HG02885 (cell line): ENCODE measurements around the gene RPLP2.

ENCODE experiments used
- ATAC-seq: cut with Tn5 transposase; IDR thresholded peaks from one replicate; pipeline ENCODE4 v1.9.1; 2021; ENCODE audit warnings: mild to moderate bottlenecking; ENCODE audit not compliant: unreplicated experiment, poor library complexity

RPLP2 gene

GRCh38 chr11:773425-773824 lies 36.3 kb upstream of the RPLP2 start:
- no peak for ATAC-seq

GRCh38 chr11:773830-774229 lies 35.9 kb upstream of the RPLP2 start:
- ATAC-seq: no peak

GRCh38 chr11:774873-775592 lies 34.7 kb upstream of the RPLP2 start:
- ATAC-seq: no peak

- ATAC-seq: no peak
Measured at GRCh38 chr11:776263-776560, 33.6 kb upstream of the RPLP2 start.

- peak; percentile 17 for ATAC-seq
Measured at GRCh38 chr11:776561-777287, 33.0 kb upstream of the RPLP2 start.

GRCh38 chr11:777288-778255 lies 32.2 kb upstream of the RPLP2 start, which contains the start of gene GATD1:
TSS of gene GATD1 (minus strand) at chr11:777487. CDS start at chr11:777462, 25 bp downstream.
- peak; percentile 81 for ATAC-seq

- ATAC-seq: no peak
Measured at GRCh38 chr11:778976-779954, 30.5 kb upstream of the RPLP2 start.

GRCh38 chr11:779955-780532 lies 29.7 kb upstream of the RPLP2 start:
- ATAC-seq: no peak

GRCh38 chr11:782264-783174 lies 27.2 kb upstream of the RPLP2 start:
- ATAC-seq: no peak

- ATAC-seq: no peak
Measured at GRCh38 chr11:783581-784015, 26.2 kb upstream of the RPLP2 start.

GRCh38 chr11:786235-787083 lies 23.3 kb upstream of the RPLP2 start:
- ATAC-seq: no peak

- ATAC-seq: no peak
Measured at GRCh38 chr11:787084-787675, 22.6 kb upstream of the RPLP2 start.

GRCh38 chr11:788009-788640 lies 21.6 kb upstream of the RPLP2 start:
- no peak for ATAC-seq

- no peak for ATAC-seq
Measured at GRCh38 chr11:788953-789940, 20.5 kb upstream of the RPLP2 start.

GRCh38 chr11:789943-790342 lies 19.8 kb upstream of the RPLP2 start, which contains the start of gene CEND1:
TSS of gene CEND1 (minus strand) at chr11:790090. CDS start at chr11:788576, 1,514 bp downstream.
- no peak for ATAC-seq
